ENCODE measurements around the gene ZDHHC5. TPM values are rescaled to one million over a fixed set of nuclear protein-coding genes. Genes with fewer than 3 reads are reported as not detected.

The ZDHHC5 gene
- polyA plus RNA-seq, 2 of the 4 experiments (the other 2 are of a cell fraction), result 44.1 to 63.8 TPM

- TF ChIP-seq ELK1 (IDR thresholded peaks at IDR 0.05; ENCODE audit: low read depth, low read length), result no peak
- TF ChIP-seq MAFK (IDR thresholded peaks at IDR 0.05; ENCODE audit: partially characterized antibody), result no peak
- no peak for TF ChIP-seq CHD4 (IDR thresholded peaks at IDR 0.05; ENCODE audit: borderline replicate concordance)
- TF ChIP-seq SMC3 (IDR thresholded peaks at IDR 0.05), result 0 out of 3 replicates have a peak, but pooled peaks have one; percentile 27
- TF ChIP-seq RCOR1 (IDR thresholded peaks at IDR 0.05; ENCODE audit: low read depth, low read length), result no peak
- no peak for TF ChIP-seq HOXB13 (CRISPR knock-in tag; IDR thresholded peaks at IDR 0.05; ENCODE audit: low read depth)
- no peak for TF ChIP-seq RNF2 (IDR thresholded peaks at IDR 0.05; ENCODE audit: borderline replicate concordance, low read depth)
- no peak for TF ChIP-seq JUNB (IDR thresholded peaks at IDR 0.05)
- TF ChIP-seq POLR2AphosphoS2 (conservative IDR thresholded peaks at IDR 0.05; ENCODE audit: low read length), result peak; percentile 90
- TF ChIP-seq NFE2L2 (conservative IDR thresholded peaks at IDR 0.05; ENCODE audit: low read length), result no peak
- TF ChIP-seq EP300 (IDR thresholded peaks at IDR 0.05), result no peak
- no peak for TF ChIP-seq ZC3H11A (IDR thresholded peaks at IDR 0.05)
- no peak for TF ChIP-seq ESRRA (IDR thresholded peaks at IDR 0.05; ENCODE audit: borderline replicate concordance, low read length)
- TF ChIP-seq ZNF302 (CRISPR knock-in tag; IDR thresholded peaks at IDR 0.05), result no peak
- no peak for TF ChIP-seq CTCF (IDR thresholded peaks at IDR 0.05)
- no peak for TF ChIP-seq EHMT2 (IDR thresholded peaks at IDR 0.05; ENCODE audit: low read depth)
- TF ChIP-seq SREBF2 (IDR thresholded peaks at IDR 0.05), result no peak
- peak; percentile 35; the same call in 1 of the 2 replicates for TF ChIP-seq REST (IDR thresholded peaks at IDR 0.05)
- peak in 1 of 2 experiments; percentile 48; a peak in 1 of 4 replicates for TF ChIP-seq CEBPB (IDR thresholded peaks at IDR 0.05)
- TF ChIP-seq BHLHE40 (IDR thresholded peaks at IDR 0.05; ENCODE audit: low read depth, low read length), result no peak
- 0 out of 2 replicates have a peak, but pooled peaks have one; percentile 73 for TF ChIP-seq HOXA7 (CRISPR knock-in tag; IDR thresholded peaks at IDR 0.05)
- peak; percentile 89 for TF ChIP-seq E2F6 (IDR thresholded peaks at IDR 0.05; ENCODE audit: borderline replicate concordance, low read depth)
These were observed 73.5 kb downstream of the ZDHHC5 start, which contains the start of gene SELENOH (continued) for GRCh38 chr11:57741132-57742086.
